GM12874 (cell line): ENCODE measurements around the gene CEL.

Experiments used
- TF ChIP-seq, protein P1 (sequence below): IDR thresholded peaks from 2 replicates; pipeline ENCODE4 v1.5.1; 2011; ENCODE audit warnings: low read depth, mild to moderate bottlenecking, control low read depth, low read length, moderate library complexity; ENCODE audit not compliant: insufficient read depth

The CEL gene

GRCh38 chr9:133046900-133047295 is 14.9 kb upstream of the CEL start:
- TF ChIP-seq, protein P1, sequence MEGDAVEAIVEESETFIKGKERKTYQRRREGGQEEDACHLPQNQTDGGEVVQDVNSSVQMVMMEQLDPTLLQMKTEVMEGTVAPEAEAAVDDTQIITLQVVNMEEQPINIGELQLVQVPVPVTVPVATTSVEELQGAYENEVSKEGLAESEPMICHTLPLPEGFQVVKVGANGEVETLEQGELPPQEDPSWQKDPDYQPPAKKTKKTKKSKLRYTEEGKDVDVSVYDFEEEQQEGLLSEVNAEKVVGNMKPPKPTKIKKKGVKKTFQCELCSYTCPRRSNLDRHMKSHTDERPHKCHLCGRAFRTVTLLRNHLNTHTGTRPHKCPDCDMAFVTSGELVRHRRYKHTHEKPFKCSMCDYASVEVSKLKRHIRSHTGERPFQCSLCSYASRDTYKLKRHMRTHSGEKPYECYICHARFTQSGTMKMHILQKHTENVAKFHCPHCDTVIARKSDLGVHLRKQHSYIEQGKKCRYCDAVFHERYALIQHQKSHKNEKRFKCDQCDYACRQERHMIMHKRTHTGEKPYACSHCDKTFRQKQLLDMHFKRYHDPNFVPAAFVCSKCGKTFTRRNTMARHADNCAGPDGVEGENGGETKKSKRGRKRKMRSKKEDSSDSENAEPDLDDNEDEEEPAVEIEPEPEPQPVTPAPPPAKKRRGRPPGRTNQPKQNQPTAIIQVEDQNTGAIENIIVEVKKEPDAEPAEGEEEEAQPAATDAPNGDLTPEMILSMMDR = no peak

DNA sequence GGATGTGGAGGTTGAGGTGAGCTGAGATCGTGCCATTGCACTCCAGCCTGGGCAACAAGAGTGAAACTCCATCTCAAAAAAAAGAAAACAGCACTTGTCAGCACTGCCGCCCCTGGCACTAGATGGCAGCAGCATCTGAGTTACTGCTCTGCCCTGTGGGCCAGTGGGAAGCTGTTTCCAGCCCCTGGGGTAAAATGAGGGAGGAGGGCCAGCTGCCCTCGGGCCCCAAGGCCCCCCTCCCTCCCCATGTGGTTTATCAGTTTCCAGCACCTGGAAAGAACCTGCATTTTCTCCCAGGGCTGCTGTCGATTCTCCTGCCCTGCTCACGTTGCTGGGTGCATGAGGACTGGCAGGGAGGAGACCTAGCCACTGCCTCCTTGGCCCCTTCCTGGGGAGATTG is 13.2 kb upstream of the CEL start:
- TF ChIP-seq, protein P1 = peak; percentile 48

DNA sequence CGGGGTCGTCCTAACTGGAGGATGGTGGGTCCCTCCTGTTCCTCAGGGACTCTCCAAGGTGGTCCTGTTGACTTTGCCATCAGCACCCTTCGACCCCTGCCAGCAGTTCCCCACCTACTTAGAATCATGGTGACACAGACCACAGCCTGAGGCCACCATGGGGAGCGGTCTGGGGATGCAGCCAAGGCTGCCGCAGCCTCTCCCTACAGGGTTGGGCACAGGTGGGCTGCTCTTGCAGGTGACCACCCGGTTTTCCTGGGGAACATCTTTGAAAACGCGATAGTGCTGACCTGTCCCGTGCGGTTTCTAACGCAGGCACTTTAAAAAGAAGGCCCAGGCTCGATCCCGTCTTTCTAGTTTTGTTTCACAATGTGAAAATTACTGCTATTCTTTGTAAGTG is 12.7 kb upstream of the CEL start:
- TF ChIP-seq, protein P1 = no peak

DNA sequence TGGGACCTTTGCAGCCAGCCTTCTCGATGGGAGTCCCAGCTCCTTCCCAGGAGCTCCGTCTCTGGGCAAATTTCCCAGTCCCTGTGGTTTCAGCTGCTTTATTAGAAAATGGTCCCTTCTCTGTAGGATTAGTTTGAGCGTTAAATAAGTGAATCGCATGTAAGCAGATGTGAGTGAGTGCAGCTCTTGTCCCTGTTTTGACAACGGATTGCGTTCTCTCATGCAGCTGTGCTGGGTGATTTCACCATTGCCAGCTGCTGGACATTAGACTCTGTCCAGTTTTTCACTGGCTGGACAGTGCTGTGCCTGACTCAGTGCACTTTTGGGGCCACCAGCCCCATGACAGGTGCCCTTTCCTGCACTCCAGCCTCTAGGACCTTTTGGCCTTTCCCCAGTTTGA is 11.6 kb upstream of the CEL start:
- TF ChIP-seq, protein P1 = no peak

GRCh38 chr9:133050781-133051180 is 11.0 kb upstream of the CEL start:
- TF ChIP-seq, protein P1 = no peak

GRCh38 chr9:133051281-133051900 is 10.4 kb upstream of the CEL start:
- TF ChIP-seq, protein P1 = no peak

GRCh38 chr9:133051966-133052539 is 9.7 kb upstream of the CEL start:
- TF ChIP-seq, protein P1 = no peak
